GM19455 (cell line): ENCODE results near the gene CSMD2.
"Not testable (repeated sequence)": the region's sequence is repeated elsewhere in the genome, so short reads cannot be mapped to it uniquely, and the experiment has no call there.

ENCODE experiments used
- ATAC-seq: cut with Tn5 transposase; IDR thresholded peaks from one replicate; pipeline ENCODE4 v1.9.1; 2021; ENCODE audit not compliant: unreplicated experiment

CSMD2 gene

DNA sequence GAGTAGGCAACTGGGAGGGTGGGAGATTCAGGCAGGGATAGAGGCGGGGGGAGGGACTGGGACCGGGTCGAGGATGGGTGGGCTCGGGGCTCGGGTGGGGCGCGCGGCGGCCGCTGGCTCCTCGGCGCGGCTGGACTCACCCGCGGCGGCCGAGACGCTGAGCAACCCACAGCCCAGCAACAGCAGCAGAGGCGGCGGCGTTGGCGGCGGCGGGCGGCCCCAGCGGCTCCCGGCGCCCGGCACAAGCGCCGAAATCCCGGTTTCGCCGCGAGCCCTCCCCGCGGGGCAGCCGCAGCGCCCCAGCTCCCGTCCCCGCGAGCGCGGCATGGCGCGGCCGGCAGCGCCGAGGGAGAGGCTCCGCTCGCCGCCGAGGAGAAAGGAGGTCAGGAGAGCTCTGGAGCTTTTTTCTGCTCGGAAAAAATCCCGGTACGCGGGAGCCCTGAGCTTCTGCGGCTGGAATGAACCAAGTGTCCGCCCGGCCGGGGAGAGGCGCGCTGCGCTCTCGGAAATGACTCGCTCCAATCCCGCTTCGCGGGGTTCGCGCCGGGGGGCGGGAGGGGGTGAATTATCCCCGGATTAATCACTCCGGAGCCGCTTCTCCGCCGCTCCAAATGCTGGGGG, at the start of gene CSMD2:
Gene CSMD2, minus strand, starts transcription at position 460 of the 621 bp plus-strand sequence. Its CDS starts 133 bp downstream, at position 327.
- no peak for ATAC-seq

- ATAC-seq = no peak
These were observed 48.9 kb upstream of the CSMD2 start for GRCh38 chr1:34213956-34214355.

DNA sequence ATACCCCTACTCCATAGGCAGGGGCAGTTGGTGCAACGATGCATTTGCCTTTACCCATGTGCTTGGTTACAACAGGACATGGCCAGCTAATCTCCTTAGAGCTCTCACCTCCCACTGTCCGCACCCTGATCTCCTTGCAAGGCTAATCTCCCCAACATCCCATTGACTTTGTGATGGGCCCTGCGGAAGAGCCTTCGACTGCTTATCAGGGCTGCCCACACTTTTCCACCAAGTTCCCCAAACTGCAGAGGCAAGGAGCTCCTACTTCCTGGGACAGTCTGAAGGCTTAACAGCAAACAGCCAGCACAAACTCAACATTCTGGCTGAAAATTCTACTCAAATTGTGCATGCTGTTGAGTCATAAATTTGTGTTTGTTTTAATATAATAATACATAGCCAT, 47.6 kb upstream of the CSMD2 start:
- no peak for ATAC-seq

DNA sequence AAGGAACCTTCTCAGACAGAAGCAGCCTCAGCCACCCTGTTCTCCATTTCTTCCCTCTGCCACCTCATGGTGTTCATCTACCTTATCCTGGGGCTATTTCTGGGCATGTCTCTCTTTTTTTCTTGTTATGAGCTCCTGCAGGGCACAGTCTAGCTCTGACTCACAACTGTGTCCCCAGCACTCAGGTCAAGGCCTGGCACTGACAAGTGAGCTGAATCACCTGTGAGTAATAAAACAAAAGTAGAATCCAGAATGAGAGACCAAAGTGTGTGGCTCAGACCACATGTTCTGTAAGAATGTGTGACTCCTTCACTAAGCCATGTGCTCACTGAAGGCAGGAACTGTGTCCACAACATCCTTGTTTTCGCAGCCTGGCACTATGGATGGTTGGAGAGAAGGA, 34.9 kb upstream of the CSMD2 start:
- no peak for ATAC-seq

DNA sequence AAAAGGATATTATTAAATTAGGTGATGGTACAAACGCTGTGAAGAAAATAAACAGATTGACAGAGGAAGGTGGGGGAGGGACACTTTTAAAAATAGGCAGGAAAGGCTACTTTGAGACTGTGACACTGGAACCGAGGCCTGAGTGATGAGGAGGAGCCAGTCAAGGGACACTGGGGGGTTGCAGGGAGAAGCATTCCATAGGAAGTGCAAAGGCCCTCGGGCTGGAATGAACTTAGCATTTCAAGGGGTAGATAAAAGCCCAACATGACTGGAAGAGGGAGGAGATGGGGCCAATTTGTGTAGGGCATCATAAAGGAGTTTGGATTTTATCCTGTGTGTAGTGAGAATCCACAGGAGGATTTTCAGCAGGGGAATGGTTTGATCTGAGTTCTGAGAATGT, 27.6 kb upstream of the CSMD2 start:
- no peak for ATAC-seq

GRCh38 chr1:34190692-34191091, 25.7 kb upstream of the CSMD2 start:
- no peak for ATAC-seq

- no peak for ATAC-seq
These were observed 24.0 kb upstream of the CSMD2 start for GRCh38 chr1:34188985-34189384.

DNA sequence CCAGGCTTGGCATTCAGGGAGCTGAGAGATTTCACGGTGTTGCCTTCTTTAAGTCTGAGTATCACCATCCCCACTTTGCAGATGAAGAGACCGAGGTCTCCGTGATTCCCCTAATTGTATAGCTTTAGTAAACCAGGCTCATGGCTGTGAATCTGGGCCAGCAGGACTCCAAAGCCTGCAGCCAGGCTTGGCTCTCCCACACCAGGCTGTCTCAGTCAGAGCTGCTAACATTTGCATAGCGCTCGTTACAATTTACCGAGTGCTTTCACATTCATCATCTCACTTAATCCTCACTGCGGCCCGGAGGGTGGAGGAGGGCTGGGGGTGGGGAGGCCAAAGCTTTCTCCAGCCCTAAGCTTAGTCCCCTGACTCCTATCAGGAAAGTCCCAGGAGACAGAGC, 23.4 kb upstream of the CSMD2 start:
- no peak for ATAC-seq

- no peak for ATAC-seq
These were observed 21.9 kb upstream of the CSMD2 start for GRCh38 chr1:34186741-34187494.

DNA sequence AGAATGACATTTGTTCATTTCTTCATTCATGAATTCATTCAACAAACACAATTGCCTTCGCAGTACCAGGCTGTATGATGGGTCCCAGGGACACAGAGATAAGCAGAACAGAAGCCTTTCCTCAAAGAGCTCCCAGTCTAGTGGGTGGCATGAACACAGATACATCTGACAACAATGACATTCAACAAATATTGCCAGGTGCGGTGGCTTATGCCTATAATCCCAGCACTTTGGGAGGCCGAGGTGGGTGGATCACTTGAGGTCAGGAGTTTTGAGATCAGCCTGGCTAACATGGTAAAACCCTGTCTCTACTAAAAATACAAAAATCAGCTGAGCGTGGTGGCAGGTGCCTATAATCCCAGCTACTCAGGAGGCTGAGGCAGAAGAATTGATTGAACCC, 18.4 kb upstream of the CSMD2 start:
- ATAC-seq = not testable (repeated sequence)

DNA sequence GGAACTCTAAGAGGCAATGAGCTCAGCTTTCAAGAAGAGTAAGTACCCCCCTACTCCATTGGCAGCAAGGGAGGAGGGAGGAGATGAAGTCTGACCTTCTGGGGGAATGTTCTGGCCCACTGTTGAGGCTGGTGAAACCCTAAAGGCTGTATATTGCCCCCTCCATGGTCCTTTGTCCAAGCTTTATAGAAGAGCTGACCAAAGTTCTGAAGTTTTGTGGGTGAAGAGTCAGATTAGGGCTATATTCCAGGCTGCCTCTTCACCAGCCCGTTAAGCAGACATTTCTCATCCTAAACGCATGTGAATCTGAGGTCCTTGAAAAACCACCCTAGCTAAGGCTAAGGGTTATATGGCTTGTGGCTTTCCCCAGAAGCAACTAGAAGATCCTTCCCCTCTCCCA, 13.0 kb upstream of the CSMD2 start:
- no peak for ATAC-seq

- no peak for ATAC-seq
These were observed 12.0 kb upstream of the CSMD2 start, which contains the start of gene C1orf94 for GRCh38 chr1:34176830-34177603. C1orf94 (plus strand) TSS chr1:34176907; CDS start chr1:34177790, 883 bp downstream.

GRCh38 chr1:34175744-34176143, 10.7 kb upstream of the CSMD2 start:
- no peak for ATAC-seq

DNA sequence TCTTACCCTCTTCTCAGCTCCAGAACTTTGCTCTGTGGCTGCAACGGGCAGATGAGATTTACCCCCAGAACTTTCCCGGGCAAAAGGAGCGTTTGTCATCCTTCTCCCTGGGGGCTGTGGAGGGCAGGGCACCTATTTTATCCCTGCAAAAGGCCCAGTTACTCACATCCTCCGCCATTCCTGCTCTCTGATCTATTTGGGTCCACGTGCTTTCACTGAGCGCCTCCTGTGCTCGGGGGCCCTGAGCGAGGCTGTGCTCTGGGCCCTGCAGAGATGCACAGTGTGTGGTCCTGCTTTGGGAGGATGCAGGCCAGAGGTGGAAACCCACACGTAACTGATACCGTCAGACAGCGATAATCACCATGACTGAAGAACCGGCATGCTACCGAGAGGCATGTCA, 2.4 kb upstream of the CSMD2 start:
- ATAC-seq = no peak

GRCh38 chr1:34166625-34167361, 1.8 kb upstream of the CSMD2 start:
- ATAC-seq = no peak

DNA sequence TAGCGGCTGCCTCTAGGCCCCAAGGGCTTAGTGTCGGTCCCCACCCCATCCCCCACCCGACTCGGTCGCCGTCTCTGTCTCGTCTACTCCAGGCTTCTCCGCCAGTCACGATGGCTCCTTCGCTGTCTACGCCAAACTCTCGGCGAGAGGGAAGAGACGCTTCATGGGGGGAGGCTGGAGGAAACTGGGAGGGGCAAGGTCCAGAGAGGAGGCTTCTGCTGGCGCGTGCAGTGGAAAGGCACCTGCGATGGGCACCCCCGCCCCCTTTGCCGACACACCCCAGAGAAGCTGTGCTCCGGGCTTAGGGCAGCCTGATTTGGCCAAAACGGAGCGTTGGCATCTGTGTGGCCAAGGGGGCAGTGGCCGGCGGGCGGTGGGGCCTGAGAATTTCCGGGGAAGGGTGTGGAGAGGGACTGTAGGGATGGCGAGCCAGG, 1.2 kb upstream of the CSMD2 start:
- no peak for ATAC-seq

- ATAC-seq = no peak
These were observed 442 bp upstream of the CSMD2 start for GRCh38 chr1:34165422-34165921.

GRCh38 chr1:34163792-34164731, 968 bp downstream of the CSMD2 start:
- ATAC-seq = no peak

DNA sequence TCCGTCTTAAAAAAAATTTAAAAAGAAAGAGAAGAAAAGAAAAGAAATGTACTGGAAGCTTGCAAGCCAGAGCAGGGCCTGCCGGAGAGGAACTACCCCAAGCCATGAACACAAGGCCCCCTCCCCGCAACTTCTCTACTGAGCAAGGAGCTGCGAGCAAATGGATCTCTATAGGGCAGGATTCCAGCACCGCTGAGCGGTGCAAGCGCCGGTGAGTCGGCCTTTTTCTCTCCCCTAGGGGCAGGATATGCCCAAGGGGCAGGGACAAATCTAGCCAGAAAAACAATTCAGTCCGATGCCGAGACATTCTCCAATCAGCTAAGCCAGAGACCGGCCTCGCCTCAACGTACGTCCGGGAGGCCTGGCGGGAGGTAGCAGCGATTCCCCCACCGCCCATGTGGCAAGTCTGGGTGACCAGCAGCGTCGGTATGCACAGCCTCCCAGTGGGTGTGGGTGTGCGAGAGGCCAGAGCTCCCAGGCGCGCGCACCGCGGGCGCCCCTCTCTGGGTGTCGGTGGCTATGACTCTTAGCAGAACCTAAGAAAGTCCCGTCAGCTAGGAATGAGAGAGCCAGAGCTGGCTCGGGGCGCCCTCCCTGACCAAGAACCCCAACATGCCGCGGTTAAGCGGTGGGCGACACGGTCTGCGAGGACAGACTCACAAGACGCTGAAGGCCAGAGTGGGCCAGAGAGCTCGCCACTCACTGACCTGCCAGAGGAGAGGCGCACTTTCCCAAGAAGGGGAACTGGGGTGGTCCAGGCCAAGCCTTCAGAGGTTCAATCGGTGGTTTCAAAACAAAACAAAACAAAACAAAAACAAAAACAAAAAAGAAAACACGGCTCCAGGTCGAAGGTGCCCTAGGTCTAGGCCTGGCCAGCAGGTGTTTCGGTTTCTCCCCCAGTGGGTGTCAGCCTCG, 1.9 kb downstream of the CSMD2 start:
- peak; percentile 55 for ATAC-seq
